Measurements from ENCODE around the gene ELOVL1.
"Not testable (repeated sequence)": the region's sequence is repeated elsewhere in the genome, so short reads cannot be mapped to it uniquely, and the experiment has no call there.

The ELOVL1 gene

DNA sequence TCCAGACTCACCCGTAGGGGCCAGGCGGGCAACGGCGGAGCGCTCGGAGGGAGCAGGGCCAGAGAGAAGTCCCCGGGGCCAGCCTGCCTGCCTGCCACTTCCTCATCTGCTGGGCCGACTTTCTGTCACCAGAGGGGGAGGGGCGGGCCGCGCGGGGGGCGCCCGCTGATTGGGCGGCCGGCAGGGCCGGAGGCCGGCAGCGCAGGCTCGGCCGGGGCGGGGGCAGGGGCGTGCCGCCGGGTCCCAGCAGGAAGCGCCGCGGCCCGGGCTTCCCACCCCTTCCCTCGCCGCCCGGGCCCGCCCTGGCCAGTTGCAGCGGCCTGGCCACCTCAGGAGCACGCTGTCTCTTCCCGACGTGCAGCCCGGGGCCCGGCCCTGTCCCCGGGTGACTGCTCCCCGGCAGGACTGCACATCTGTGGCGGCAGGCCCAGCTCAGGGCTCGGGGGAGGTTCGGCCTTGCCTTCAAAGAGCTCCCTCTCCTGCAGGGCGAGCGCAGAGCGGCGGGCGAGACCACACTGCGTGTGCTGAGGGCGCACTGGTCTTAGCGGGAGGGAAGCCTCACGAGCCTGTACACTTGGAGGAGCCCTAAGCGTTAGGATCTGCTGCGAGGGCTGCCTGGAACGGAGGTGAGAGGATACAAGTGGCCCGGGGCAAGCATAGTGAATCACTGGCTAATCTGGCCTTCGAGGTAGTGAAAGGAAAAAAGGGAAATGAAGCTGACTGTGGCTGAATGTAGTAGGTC lies at the start of gene ELOVL1:
Gene ELOVL1, minus strand, starts transcription at position 108 of the 742 bp plus-strand sequence. CDS start 2,402 bp downstream, outside the sequence.
- DNase-seq, result peak; percentile 88
- H3K4me1 Mint-ChIP-seq, result peaks cover 34 to 50% of the 10 kb centered on the region in 2 donors
- H3K27ac Mint-ChIP-seq, result peak within 1 kb of the TSS; percentile 97
- H3K36me3 Mint-ChIP-seq, result peaks cover 44 to 54% of the 10 kb centered on the region in 2 donors
- H3K4me3 Mint-ChIP-seq, result peak within 1 kb of the TSS; percentile 100
- no peaks in the 10 kb centered on the region for H3K27me3 Mint-ChIP-seq
- H3K9me3 Mint-ChIP-seq, result no peaks in the 10 kb centered on the region
- peak; percentile 88 to 89 for ATAC-seq (replicated peaks)

DNA sequence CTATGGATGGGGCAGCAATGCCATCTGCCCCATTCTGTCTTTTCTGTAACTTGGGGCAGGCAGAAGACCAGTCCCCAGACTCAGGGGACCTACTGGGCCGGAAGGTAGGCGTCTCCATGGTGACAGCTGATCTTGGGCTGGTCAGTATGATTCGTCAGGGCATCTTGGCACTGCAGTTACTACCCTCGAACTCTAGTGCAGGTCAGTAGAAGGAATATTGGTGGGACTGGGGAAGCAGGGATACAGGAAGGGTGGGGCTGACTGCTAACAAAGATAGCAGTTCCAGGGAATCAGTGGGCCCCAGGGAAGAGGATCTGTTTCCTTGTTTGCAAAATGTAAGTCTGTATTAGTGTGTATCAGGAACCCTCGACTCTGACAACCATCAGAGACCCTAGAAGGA lies 48.1 kb upstream of the ELOVL1 start:
- H3K4me3 Mint-ChIP-seq, result no peak overlapping the region
- peaks cover 20 to 21% of the 10 kb centered on the region in 2 donors for H3K36me3 Mint-ChIP-seq
- DNase-seq, result no peak
- H3K9me3 Mint-ChIP-seq, result no peaks in the 10 kb centered on the region
- no peak overlapping the region for H3K27ac Mint-ChIP-seq
- no peak for ATAC-seq (replicated peaks)
- no peaks in the 10 kb centered on the region for H3K27me3 Mint-ChIP-seq
- H3K4me1 Mint-ChIP-seq, result no peaks in the 10 kb centered on the region

DNA sequence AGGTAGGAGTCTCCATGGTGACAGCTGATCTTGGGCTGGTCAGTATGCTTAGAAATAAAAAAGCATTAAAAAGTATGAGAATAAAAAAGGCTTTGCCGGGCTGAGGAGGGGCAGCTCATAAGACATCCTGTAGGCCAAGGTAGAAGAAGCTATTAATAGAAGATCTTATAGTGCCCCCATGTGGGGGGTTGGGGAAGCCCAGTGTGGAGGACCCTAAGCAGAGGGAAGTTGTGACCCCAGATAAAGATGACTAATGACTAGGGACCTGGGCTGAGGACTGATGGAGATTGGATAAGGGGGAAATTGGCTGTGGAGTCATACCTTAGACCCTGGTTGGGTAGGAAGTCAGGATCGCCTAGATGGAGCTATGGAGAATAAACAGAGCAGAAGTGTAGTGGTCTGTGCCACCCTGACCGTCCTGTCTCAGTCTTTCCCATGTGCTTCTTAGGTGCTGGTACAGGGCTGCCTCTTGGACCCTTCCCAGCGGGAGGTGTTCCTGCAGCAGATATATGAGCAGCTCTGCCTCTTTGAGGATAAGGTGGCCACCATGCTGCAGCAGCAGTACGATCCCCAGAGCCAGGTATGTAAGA lies 46.9 kb upstream of the ELOVL1 start:
- Mint-ChIP-seq H3K36me3 (peaks cover 17 to 25% of the 10 kb centered on the region in 2 donors), H3K27me3 (no peaks in the 10 kb centered on the region), H3K4me1 (no peaks in the 10 kb centered on the region), H3K4me3 (no peak overlapping the region), H3K27ac (peak overlapping the region; percentile 26), H3K9me3 (no peaks in the 10 kb centered on the region)
- ATAC-seq (replicated peaks) (peak; percentile 84 to 90), DNase-seq (peak; percentile 47)

DNA sequence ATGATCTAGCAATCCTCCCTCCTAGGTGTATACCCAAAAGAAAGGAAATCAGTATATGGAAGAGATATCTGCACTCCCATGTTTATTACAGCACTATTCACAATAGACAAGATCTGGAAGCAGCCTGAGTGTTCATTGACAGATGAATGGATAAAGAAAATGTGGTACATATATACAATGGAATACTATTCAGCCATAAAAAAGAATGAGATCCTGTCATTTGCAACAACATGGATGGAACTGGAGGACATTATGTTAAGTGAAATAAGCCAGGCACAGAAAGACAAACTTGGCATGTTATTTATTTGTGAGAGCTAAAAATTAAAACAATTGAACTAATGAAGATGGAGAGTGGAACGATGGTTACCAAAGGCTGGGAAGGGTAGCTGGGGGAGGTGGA lies 45.6 kb upstream of the ELOVL1 start:
- H3K27ac Mint-ChIP-seq; DNase-seq; H3K4me3 Mint-ChIP-seq; ATAC-seq (replicated peaks); H3K4me1 Mint-ChIP-seq; H3K9me3 Mint-ChIP-seq; H3K27me3 Mint-ChIP-seq: not testable (repeated sequence)
- H3K36me3 Mint-ChIP-seq, result peaks cover 25 to 35% of the 10 kb centered on the region in 2 donors

DNA sequence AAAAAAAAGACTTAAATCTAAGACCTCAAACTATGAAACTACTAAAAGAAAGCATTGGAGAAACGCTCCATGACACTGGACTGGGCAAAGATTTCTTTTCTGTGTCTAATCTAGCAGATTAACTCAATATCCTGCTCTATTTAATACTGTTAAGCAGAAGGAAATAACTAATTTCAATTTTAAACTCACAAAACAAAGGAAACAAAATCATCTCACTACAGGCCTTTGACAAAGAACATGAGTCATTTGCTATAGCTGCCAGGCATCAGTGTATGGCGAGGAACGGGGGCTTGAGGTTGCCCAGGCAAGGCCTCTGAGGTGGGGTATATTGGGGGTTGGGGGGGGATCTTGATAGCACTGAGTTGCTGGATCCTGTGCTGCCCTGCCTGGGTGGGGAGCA lies 42.8 kb upstream of the ELOVL1 start:
- no peaks in the 10 kb centered on the region for H3K27me3 Mint-ChIP-seq
- H3K27ac Mint-ChIP-seq, result no peak overlapping the region
- H3K4me1 Mint-ChIP-seq, result peaks cover 0 to 2% of the 10 kb centered on the region in 2 donors
- no peak for DNase-seq
- H3K4me3 Mint-ChIP-seq, result no peak overlapping the region
- no peak for ATAC-seq (replicated peaks)
- H3K9me3 Mint-ChIP-seq, result no peaks in the 10 kb centered on the region
- peaks cover 34 to 50% of the 10 kb centered on the region in 2 donors for H3K36me3 Mint-ChIP-seq

DNA sequence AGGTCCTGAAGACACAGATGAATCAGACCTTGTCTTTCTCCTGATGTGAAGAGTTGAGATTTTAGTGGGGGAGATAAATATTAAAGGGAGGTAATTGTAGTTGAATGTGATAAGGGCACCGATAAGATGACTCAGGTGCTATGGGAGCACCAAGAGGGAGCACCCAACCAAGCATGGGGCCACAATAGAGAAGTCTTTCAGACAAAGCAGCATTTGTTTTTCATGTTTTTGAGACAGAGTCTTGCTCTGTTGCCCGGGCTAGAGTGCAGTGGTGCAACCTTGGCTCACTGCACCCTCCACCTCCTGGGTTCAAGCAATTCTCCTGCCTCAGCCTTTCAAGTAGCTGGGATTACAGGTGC lies 38.0 kb upstream of the ELOVL1 start:
- no peaks in the 10 kb centered on the region for H3K27me3 Mint-ChIP-seq
- no peak for DNase-seq
- H3K4me3 Mint-ChIP-seq, result no peak overlapping the region
- H3K4me1 Mint-ChIP-seq, result peaks cover 13% of the 10 kb centered on the region in 2 donors
- ATAC-seq (replicated peaks), result no peak
- peaks cover 40 to 57% of the 10 kb centered on the region in 2 donors for H3K36me3 Mint-ChIP-seq
- no peaks in the 10 kb centered on the region for H3K9me3 Mint-ChIP-seq
- no peak overlapping the region for H3K27ac Mint-ChIP-seq

DNA sequence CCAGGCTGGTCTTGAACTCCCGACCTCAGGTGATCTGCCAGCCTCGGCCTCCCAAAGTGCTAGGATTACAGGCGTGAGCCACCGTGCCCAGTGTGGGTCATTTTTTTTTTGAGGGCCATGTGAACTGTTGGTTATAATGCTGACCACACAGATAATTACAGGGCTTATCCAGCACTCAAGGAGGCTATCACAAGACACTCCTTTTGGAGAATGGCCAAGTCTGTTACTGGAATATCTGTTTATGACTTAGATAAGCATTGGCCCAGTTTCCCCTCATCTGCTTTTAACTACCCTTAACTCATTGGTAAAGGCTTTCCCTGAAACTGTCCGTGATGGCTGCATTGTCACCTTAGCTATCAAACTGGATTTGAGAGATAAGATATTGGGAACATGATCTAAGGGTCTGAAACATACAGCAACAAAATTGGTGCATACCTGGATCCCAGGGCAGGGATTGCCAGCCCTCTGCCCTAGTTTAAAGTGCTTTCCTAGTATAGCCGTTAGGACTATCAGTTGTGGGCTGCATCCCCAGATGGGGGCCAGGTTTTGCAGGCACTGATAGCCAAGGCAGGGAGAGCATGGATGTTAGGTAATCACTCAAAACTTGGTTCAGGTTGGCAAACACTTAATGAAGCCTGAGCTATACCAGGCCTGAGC lies 37.5 kb upstream of the ELOVL1 start:
- H3K9me3 Mint-ChIP-seq, result no peaks in the 10 kb centered on the region
- H3K4me1 Mint-ChIP-seq, result peaks cover 13 to 14% of the 10 kb centered on the region in 2 donors
- H3K27ac Mint-ChIP-seq, result no peak overlapping the region
- no peaks in the 10 kb centered on the region for H3K27me3 Mint-ChIP-seq
- ATAC-seq (replicated peaks) (no peak), DNase-seq (no peak)
- no peak overlapping the region for H3K4me3 Mint-ChIP-seq
- H3K36me3 Mint-ChIP-seq, result peaks cover 40 to 58% of the 10 kb centered on the region in 2 donors

DNA sequence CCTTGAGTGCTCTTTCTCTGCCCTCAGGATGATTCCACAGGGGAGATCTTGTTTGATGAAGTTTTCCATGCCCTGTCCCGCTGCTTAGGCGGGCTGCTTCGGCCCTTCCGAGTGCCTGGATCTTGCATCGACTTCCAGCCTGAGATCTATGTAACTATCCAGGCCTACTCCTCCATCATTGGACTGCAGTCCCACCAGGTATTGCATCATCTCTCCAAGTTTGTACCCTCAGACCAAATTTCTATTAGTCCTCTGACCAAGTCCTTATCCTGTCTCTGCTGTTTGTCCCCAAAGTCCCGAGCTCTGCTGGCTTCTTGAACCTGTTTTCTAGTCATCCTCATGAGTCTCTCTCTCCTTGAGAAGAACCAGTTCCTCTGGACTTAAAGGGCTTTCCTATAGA lies 36.5 kb upstream of the ELOVL1 start:
- Mint-ChIP-seq H3K9me3 (no peaks in the 10 kb centered on the region), H3K27me3 (no peaks in the 10 kb centered on the region), H3K4me1 (peaks cover 13 to 16% of the 10 kb centered on the region in 2 donors), H3K4me3 (no peak overlapping the region), H3K36me3 (peaks cover 39 to 56% of the 10 kb centered on the region in 2 donors), H3K27ac (no peak overlapping the region)
- no peak for ATAC-seq (replicated peaks)
- DNase-seq, result no peak

DNA sequence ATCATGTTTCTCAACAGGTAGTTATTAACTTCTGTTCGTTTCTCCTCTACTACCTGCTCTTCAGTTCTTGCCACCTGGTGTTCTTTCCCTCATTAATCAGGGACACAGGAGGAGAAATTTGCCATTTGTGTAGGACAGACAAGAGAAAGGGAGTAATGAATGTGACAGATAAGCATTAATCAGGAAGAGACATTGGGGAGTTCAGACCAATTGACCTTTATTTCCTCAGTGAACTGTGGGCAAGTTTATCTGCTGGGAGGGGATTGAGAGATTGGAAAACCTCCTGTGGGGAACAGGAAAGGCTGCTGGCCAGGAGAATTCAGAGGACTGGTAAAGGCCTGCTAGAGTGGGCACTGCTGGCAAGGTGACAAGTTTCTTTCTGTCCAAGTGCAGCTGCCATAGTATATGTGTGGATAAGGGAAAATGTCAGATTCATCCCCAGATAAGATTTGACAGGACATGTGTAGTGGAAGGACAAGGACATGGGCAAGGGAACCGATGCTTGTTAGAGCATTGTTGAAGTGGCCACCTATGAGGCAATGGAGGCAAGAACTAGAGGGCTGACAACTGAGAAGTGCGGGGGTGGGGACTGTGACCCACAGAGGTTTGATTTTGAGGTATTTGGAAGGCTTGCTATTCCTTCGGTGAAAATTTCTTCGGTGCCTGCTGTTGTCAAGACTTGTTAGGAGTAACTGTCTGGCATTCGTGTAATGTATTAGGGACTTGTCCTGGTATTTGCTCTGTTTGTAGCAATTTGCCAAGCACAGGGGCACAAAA lies 34.5 kb upstream of the ELOVL1 start:
- no peak for DNase-seq
- peak overlapping the region; percentile 7 for H3K27ac Mint-ChIP-seq
- H3K4me1 Mint-ChIP-seq, result peaks cover 13 to 16% of the 10 kb centered on the region in 2 donors
- ATAC-seq (replicated peaks), result no peak
- no peak overlapping the region for H3K4me3 Mint-ChIP-seq
- H3K36me3 Mint-ChIP-seq, result peaks cover 32 to 57% of the 10 kb centered on the region in 2 donors
- H3K9me3 Mint-ChIP-seq, result no peaks in the 10 kb centered on the region
- H3K27me3 Mint-ChIP-seq, result no peaks in the 10 kb centered on the region

DNA sequence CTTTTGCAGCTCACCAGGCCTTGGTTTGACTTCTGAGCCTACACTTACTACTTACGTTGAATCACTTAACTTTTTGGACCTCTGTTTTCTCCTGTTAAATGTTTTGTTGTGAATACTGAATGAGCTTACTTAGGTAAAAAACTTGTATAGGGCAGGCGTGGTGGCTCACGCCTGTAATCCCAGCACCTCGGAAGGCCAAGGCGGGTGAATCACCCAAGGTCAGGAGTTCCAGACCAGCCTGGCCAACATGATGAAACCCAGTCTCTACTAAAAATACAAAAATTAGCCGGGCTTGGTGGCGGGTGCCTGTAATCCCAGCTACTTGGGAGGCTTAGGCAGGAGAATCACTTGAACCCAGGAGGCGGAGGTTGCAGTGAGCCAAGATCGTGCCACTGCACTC lies 32.6 kb upstream of the ELOVL1 start:
- Mint-ChIP-seq H3K4me1 (peaks cover 17 to 25% of the 10 kb centered on the region in 2 donors), H3K36me3 (peaks cover 25 to 52% of the 10 kb centered on the region in 2 donors)
- not testable (repeated sequence) for ATAC-seq (replicated peaks); DNase-seq; H3K27me3 Mint-ChIP-seq; H3K27ac Mint-ChIP-seq; H3K9me3 Mint-ChIP-seq; H3K4me3 Mint-ChIP-seq

DNA sequence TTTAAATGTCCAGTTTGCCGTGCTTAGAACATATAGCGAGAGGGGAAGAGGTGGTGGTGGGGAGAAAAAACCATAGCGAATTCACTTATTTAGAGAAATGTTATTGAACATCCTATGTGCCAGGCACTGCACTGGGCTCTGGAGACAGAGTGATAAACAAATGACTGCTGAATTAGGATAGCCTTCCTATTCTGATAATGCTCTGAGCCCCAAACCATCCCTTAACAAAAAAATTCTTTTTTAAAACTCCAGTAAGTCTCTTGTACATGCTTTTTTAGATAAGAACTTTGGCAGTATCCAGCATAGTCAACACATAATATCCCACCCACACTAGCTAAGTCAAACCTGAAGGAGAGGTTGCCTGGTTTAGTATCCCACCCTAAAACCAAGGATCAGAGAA lies 30.4 kb upstream of the ELOVL1 start:
- no peak overlapping the region for H3K27ac Mint-ChIP-seq
- no peaks in the 10 kb centered on the region for H3K9me3 Mint-ChIP-seq
- peaks cover 13 to 45% of the 10 kb centered on the region in 2 donors for H3K36me3 Mint-ChIP-seq
- DNase-seq (no peak), ATAC-seq (replicated peaks) (no peak)
- H3K4me3 Mint-ChIP-seq, result no peak overlapping the region
- no peaks in the 10 kb centered on the region for H3K27me3 Mint-ChIP-seq
- H3K4me1 Mint-ChIP-seq, result peaks cover 22 to 33% of the 10 kb centered on the region in 2 donors

DNA sequence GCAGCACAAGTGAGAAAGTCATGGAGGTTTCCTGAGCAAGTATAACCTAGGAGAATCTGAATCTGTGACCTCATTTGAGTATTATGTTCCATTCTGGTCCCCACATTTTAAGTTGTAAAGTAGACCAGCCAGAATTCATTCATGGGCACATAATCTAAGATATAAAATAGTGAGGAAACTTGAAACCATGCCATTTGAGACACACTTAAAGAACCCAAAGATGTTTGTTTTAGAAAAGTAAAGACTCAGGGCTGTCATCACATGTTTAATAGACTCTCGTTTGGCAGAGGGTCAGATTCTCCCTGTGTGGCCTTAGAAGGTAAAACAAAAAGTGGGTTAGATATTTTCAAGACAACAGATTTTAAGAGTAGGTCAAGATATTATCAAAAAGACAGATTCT lies 28.2 kb upstream of the ELOVL1 start:
- Mint-ChIP-seq H3K36me3 (peaks cover 7 to 32% of the 10 kb centered on the region in 2 donors), H3K27ac (no peak overlapping the region), H3K4me3 (no peak overlapping the region), H3K4me1 (peaks cover 17 to 20% of the 10 kb centered on the region in 2 donors), H3K9me3 (no peaks in the 10 kb centered on the region), H3K27me3 (no peaks in the 10 kb centered on the region)
- no peak for DNase-seq
- no peak for ATAC-seq (replicated peaks)

DNA sequence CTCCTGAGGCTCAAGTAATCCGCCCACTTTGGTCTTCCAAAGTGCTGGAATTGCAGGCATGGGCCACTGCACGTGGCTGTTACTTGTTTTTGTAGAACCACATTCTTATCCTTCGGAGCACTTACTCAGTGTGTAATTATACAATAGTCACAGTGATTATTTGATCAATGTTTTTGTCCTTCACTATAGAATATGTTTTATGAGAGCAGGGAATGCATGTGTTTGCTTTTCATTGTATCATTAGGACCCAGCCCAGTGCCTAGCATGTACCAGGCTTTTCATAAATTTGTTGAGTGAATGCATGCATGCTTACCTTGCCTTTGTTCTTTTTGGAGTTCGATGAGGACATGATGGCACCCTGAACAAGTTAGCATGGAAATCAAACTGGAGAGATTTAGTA lies 27.7 kb upstream of the ELOVL1 start:
- Mint-ChIP-seq H3K9me3 (no peaks in the 10 kb centered on the region), H3K27me3 (no peaks in the 10 kb centered on the region), H3K4me3 (no peak overlapping the region), H3K4me1 (peaks cover 18 to 20% of the 10 kb centered on the region in 2 donors), H3K36me3 (peaks cover 7 to 32% of the 10 kb centered on the region in 2 donors), H3K27ac (no peak overlapping the region)
- ATAC-seq (replicated peaks) (no peak), DNase-seq (no peak)

DNA sequence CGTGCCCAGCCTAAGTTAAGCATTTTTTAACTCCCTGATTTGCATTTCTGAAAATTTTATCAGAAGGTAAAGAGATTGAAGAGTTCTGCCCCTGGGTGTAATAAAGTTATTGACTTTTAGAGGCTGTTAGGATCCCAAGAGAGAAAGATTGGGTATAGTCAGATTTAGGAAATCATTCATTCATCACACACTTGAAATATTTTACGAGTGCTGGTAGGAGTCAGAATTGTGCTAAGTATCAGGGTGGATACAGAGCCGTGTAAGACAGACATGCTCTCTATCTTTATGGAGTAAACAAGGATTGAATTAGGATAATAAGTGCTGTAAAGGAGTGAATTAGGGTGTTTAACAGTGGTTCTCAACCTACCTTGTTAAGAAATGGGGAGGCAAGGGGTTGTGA lies 24.9 kb upstream of the ELOVL1 start:
- Mint-ChIP-seq H3K9me3 (no peaks in the 10 kb centered on the region), H3K36me3 (peaks cover 12 to 29% of the 10 kb centered on the region in 2 donors), H3K4me3 (no peak overlapping the region), H3K4me1 (peaks cover 33 to 41% of the 10 kb centered on the region in 2 donors), H3K27me3 (no peaks in the 10 kb centered on the region), H3K27ac (no peak overlapping the region)
- ATAC-seq (replicated peaks), result no peak
- DNase-seq, result no peak

Measured in stimulated activated naive B cell treated with anti-CD40 and anti-IgM and Interleukin-4, amounts not matched to agents 10 μg/mL and 1 μg/mL and 100 μg/mL, for 72 hours (primary cell).